Spleen (tissue), 7 donors: ENCODE results near the gene FAM83F.

ENCODE experiments used
- CTCF ChIP-seq, 11 experiments: fragments of 200-600 bp in 7 of 11; fragments of 450-650 bp in 4 of 11; sonication (generic) in 4 of 11; IDR thresholded peaks in 8 of 11; conservative IDR thresholded peaks in 3 of 11; 1 replicate in 7 of 11; 2 replicates in 4 of 11; pipeline versions ENCODE4 v1.4.0 to v1.8.0; 2016 to 2021; ENCODE audit warnings: antibody characterized with exemption in 11 of 11, inconsistent platforms in 4 of 11, mild to moderate bottlenecking in 1 of 11
- POLR2A ChIP-seq, 3 donors: fragments of 450-650 bp; IDR thresholded peaks; one replicate each; pipeline ENCODE4 v1.5.1; 2017; ENCODE audit warnings: antibody characterized with exemption in 3 of 3, mild to moderate bottlenecking in 1 of 3
- POLR2AphosphoS5 ChIP-seq, 3 donors: sonication (generic); formaldehyde crosslinking; IDR thresholded peaks; one replicate each; pipeline ENCODE4 v1.5.1; 2017; ENCODE audit warnings: antibody characterized with exemption in 3 of 3
- donor health status: DM: no; HTN: no; CAD: no; lungs with moderate emphysema.
- donor health status: DM: no; HTN: no; CAD: no.
- donor health status: DM: no; HTN: no; CAD: no.

DNA sequence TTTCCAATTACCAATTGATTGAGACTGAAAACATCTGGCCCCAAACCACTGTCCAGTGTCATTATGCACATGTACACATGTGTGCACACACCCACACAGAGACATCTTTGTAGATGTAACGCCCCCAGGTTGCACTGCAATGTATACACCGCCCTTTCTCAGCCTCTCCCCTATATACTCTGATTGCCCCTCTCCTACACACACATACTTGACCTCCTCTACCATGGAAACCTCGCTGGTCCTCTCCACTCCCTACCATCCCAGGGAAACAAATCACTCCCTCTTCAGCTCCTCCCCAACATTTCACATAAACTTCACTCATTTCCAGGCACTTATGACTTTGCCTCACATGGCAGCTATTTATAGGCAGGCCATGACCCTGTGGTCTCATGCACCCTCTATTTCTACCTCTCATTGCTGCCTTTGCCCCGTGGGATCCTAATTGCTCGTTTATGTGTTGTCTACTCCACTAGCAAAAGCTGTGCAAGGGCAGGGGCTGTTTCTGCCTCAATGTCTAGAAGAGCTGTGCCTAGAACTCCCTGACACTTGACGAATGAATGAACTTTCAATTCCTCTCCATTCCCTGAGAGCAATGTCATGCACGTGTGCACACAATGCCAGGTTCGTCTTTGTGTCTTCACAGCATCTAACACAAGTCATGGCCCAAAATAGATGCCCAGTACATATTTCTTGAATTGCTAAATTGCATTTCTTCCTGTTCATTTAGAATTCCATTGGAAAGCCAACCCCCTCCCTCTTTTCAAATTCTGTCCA, 44.6 kb upstream of the FAM83F start:
- TF ChIP-seq CTCF (IDR thresholded peaks at IDR 0.05 in 8 of 11, conservative IDR thresholded peaks at IDR 0.05 in 3 of 11) = no peak
- peak in 1 of 3 donors; percentile 27 for TF ChIP-seq POLR2AphosphoS5 (IDR thresholded peaks at IDR 0.05)
- no peak for TF ChIP-seq POLR2A (IDR thresholded peaks at IDR 0.05)
